A673 (cell line): ENCODE data around the gene SOX6. TPM values are rescaled to one million over a fixed set of nuclear protein-coding genes. Genes with fewer than 3 reads are reported as not detected.

Experiments
- BruUV-seq: library from RNA; stranded (reverse); fragments of 400-500 nt; replicated peaks from 2 replicates; lab custom pipeline; 2021; lab: Mats Ljungman, UMichigan
- CTCF ChIA-PET: fragments of 300-600 bp; sonication (Branson Sonifier 250); formaldehyde crosslinking; loops from one replicate; lab custom pipeline; 2022; ENCODE audit warnings: antibody characterized with exemption; lab: Charles Lee
- POLR2A ChIA-PET: fragments of 300-600 bp; sonication (Branson Sonifier 250); formaldehyde crosslinking; loops from one replicate; lab custom pipeline; 2022; ENCODE audit warnings: antibody characterized with exemption; ENCODE audit not compliant: low non-redundant PET; lab: Charles Lee
- DNase-seq: peaks from one replicate; pipeline ENCODE4 v3.0.0-alpha.2; 2015; ENCODE audit warnings: low spot score
- H3K27ac ChIP-seq: fragments of 200-600 bp; sonication (generic); 2 replicates; pipeline ENCODE4 v1.5.1; 2016; ENCODE audit warnings: mixed run types, low read depth, mild to moderate bottlenecking, mixed read lengths, antibody characterized with exemption, low read length; ENCODE audit not compliant: poor library complexity, severe bottlenecking
- H3K27me3 ChIP-seq: fragments of 200-600 bp; sonication (generic); replicated peaks from 2 replicates; pipeline ENCODE4 v1.6.1; 2017; ENCODE audit warnings: mixed run types, low read depth, mild to moderate bottlenecking, mixed read lengths, antibody characterized with exemption, low read length; ENCODE audit not compliant: insufficient read depth, poor library complexity
- H3K36me3 ChIP-seq: fragments of 200-600 bp; sonication (generic); 2 replicates; pipeline ENCODE4 v1.6.1; 2016; ENCODE audit warnings: mixed run types, mild to moderate bottlenecking, mixed read lengths, antibody characterized with exemption, low read length; ENCODE audit not compliant: insufficient read depth, poor library complexity, severe bottlenecking
- H3K4me1 ChIP-seq: fragments of 200-600 bp; sonication (generic); 2 replicates; pipeline ENCODE4 v1.6.1; 2017; ENCODE audit warnings: mixed run types, mild to moderate bottlenecking, mixed read lengths, antibody characterized with exemption, low read length; ENCODE audit not compliant: insufficient read depth, poor library complexity, severe bottlenecking
- H3K4me3 ChIP-seq: fragments of 200-600 bp; sonication (generic); 2 replicates; pipeline ENCODE4 v1.5.1; 2016; ENCODE audit warnings: low read depth, mixed run types, mild to moderate bottlenecking, mixed read lengths, low read length; ENCODE audit not compliant: poor library complexity, severe bottlenecking
- H3K9me3 ChIP-seq: fragments of 200-600 bp; sonication (generic); 2 replicates; pipeline ENCODE4 v1.6.1; 2016; ENCODE audit warnings: mixed run types, low read depth, mild to moderate bottlenecking, mixed read lengths, antibody characterized with exemption, low read length; ENCODE audit not compliant: poor library complexity, severe bottlenecking
- CTCF ChIP-seq: fragments of 300-800, 200-600 bp; sonication (generic); conservative IDR thresholded peaks from 2 replicates; pipeline ENCODE4 v1.5.1; 2017; ENCODE audit warnings: low read depth, mild to moderate bottlenecking, antibody characterized with exemption, low read length, moderate library complexity, mixed read lengths
- EZH2 ChIP-seq: fragments of 200-600 bp; sonication (generic); IDR thresholded peaks from 2 replicates; pipeline ENCODE4 v1.6.1; 2017; ENCODE audit warnings: borderline replicate concordance, low read depth, mild to moderate bottlenecking, mixed read lengths, antibody characterized with exemption, low read length; ENCODE audit not compliant: poor library complexity, severe bottlenecking
- intact Hi-C: fragments of 100-400 bp; cut with micrococcal nuclease; formaldehyde crosslinking; loops from one replicate; pipeline ENCODE4 v1.10.0; 2022; ENCODE audit not compliant: unreplicated experiment
- total RNA-seq: library from RNA; stranded (reverse); gene quantifications from 2 replicates; pipeline ENCODE4 v1.2.3, GENCODE V29; 2021

Gene SOX6
- total RNA-seq, 1 experiment from 2014 or later = 27.5 TPM

- H3K27me3 ChIP-seq = no peaks in the 10 kb centered on the region
Measured at GRCh38 chr11:16385099-16385498, 28.8 kb upstream of the SOX6 start.

GRCh38 chr11:16382638-16383380 is 26.5 kb upstream of the SOX6 start:
- Histone ChIP-seq H3K4me1 (peaks cover 37% of the 10 kb centered on the region), H3K36me3 (no peaks in the 10 kb centered on the region), H3K4me3 (no peak overlapping the region), H3K27ac (peak overlapping the region; percentile 82), H3K9me3 (no peaks in the 10 kb centered on the region), H3K27me3 (no peaks in the 10 kb centered on the region)
- TF ChIP-seq CTCF (no peak), EZH2 (no peak)
- DNase-seq = peak; percentile 73
- POLR2A ChIA-PET = no interaction called here
- CTCF ChIA-PET = no interaction called here
- intact Hi-C loops = no loop called here
- no TSS peak for BruUV-seq

More at GRCh38 chr11:16385099-16385498, 28.8 kb upstream of the SOX6 start:
- TF ChIP-seq CTCF = no peak
- no peak for TF ChIP-seq EZH2
- intact Hi-C loops = no loop called here
- no peak for DNase-seq
- Histone ChIP-seq H3K4me3 (no peak overlapping the region), H3K4me1 (peaks cover 37% of the 10 kb centered on the region), H3K9me3 (no peaks in the 10 kb centered on the region), H3K36me3 (no peaks in the 10 kb centered on the region), H3K27ac (no peak overlapping the region)
- ChIA-PET CTCF (no interaction called here), POLR2A (no interaction called here)
- BruUV-seq = no TSS peak

GRCh38 chr11:16382186-16382585 is 25.8 kb upstream of the SOX6 start:
- no peaks in the 10 kb centered on the region for H3K27me3 ChIP-seq
- H3K4me1 ChIP-seq = peaks cover 37% of the 10 kb centered on the region
- intact Hi-C loops = no loop called here
- peak overlapping the region; percentile 82 for H3K27ac ChIP-seq
- no peak overlapping the region for H3K4me3 ChIP-seq
- POLR2A ChIA-PET = no interaction called here
- no peak for DNase-seq
- TF ChIP-seq EZH2 = no peak
- CTCF ChIA-PET = no interaction called here
- H3K36me3 ChIP-seq = no peaks in the 10 kb centered on the region
- H3K9me3 ChIP-seq = no peaks in the 10 kb centered on the region
- no TSS peak for BruUV-seq
